Measurements from ENCODE around the gene TLR9.

Gene TLR9

DNA sequence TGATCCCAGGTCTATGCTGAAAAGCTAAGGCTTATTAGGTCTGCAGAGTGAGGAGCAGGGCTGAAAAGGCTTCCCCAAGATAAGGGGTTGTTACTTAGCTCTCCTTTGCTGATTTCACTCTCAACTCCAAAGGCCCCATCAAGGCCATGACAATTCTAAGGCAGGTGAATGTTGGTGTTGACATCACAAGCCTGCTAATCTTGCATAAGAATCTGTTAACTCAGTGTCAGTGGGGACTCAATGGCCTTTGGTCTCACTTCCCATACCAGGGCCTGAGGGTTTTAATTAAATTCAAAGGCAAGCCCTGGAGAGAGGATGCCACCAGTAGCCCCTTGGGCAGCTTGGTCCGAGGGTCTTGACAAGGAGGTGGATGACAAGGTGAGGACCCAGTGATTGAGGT is 36.9 kb downstream of the TLR9 start:
- Histone ChIP-seq H3K4me3 (ENCODE audit: low read depth, low read length) (no peak overlapping the region), H3K27ac (no peak overlapping the region), H3K36me3 (replicated peaks) (no peaks in the 10 kb centered on the region), H3K27me3 (replicated peaks) (no peaks in the 10 kb centered on the region)
- in situ Hi-C loops (cut with HindIII; ENCODE audit: low pct_ligation_motif_present, low sequenced_read_pairs): no loop called here
- no peak for DNase-seq
- TF ChIP-seq, protein P1, sequence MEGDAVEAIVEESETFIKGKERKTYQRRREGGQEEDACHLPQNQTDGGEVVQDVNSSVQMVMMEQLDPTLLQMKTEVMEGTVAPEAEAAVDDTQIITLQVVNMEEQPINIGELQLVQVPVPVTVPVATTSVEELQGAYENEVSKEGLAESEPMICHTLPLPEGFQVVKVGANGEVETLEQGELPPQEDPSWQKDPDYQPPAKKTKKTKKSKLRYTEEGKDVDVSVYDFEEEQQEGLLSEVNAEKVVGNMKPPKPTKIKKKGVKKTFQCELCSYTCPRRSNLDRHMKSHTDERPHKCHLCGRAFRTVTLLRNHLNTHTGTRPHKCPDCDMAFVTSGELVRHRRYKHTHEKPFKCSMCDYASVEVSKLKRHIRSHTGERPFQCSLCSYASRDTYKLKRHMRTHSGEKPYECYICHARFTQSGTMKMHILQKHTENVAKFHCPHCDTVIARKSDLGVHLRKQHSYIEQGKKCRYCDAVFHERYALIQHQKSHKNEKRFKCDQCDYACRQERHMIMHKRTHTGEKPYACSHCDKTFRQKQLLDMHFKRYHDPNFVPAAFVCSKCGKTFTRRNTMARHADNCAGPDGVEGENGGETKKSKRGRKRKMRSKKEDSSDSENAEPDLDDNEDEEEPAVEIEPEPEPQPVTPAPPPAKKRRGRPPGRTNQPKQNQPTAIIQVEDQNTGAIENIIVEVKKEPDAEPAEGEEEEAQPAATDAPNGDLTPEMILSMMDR (IDR thresholded peaks at IDR 0.05; ENCODE audit: low read depth, low read length, missing control alignments): no peak

DNA sequence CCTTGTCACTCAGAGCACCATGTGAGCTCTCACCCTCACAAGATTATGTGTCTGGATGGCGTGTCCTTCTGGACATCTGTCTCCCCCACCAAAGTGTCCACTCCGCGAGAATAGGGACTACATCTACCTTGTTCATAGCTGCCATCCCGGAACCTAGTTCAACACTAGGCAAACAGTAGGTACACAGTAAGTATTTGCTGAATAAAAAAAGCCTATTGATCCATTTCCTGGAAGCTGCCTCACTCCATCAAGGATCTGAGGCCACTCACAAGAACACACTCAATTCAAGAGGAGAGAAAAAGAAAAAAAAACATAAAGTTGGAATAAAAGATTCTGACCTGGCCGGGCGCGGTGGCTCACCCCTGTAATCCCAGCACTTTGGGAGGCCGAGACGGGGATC is 38.7 kb downstream of the TLR9 start:
- H3K27ac ChIP-seq: no peak overlapping the region
- H3K4me3 ChIP-seq (ENCODE audit: low read depth, low read length): no peak overlapping the region
- no peaks in the 10 kb centered on the region for H3K27me3 ChIP-seq (replicated peaks)
- no peaks in the 10 kb centered on the region for H3K36me3 ChIP-seq (replicated peaks)
- TF ChIP-seq, protein P1 (IDR thresholded peaks at IDR 0.05; ENCODE audit: low read depth, low read length, missing control alignments): no peak
- in situ Hi-C loops (cut with HindIII; ENCODE audit: low pct_ligation_motif_present, low sequenced_read_pairs): no loop called here
- no peak for DNase-seq

DNA sequence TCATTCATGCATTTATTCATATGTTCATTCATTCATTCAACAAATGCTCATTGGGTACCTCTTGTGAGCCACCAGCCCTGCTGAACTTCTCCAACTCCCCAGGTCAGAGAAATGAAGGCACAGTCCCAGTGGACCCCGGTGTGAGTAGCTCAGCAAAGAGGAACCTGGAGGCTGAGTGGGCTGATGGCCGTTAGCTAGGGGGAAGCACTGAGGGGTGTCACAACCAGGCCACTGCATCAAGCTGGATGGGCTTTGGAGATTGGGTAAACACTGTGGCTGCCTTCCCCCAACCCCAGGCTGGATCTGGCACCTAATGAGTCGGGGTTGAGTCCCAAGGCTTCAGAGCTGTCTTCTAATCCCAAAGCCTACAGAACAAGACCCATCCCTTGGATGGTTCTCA is 39.6 kb downstream of the TLR9 start:
- TF ChIP-seq, protein P1 (IDR thresholded peaks at IDR 0.05; ENCODE audit: low read depth, low read length, missing control alignments): no peak
- no peaks in the 10 kb centered on the region for H3K27me3 ChIP-seq (replicated peaks)
- DNase-seq: no peak
- H3K36me3 ChIP-seq (replicated peaks): no peaks in the 10 kb centered on the region
- no peak overlapping the region for H3K4me3 ChIP-seq (ENCODE audit: low read depth, low read length)
- in situ Hi-C loops (cut with HindIII; ENCODE audit: low pct_ligation_motif_present, low sequenced_read_pairs): no loop called here
- no peak overlapping the region for H3K27ac ChIP-seq

DNA sequence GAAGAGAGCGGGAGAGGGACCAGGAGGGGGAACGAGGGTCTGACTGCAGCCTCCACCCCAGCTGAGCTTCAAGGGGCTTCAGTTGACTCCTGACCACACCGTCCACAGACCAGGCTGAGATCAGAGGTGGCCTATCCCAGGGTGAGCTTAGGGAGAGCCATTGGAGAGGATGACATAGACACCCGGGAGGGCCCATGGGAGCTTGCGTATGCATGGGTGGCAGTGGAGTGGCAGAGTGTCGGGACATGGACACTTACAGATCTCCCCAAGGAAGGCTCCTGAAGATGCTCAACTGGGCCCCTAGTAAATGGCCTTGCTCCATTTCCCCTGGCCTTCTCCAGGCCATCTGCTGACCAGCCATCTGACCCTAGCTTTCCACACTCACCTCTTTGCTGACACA is 40.1 kb downstream of the TLR9 start:
- DNase-seq: no peak
- H3K4me3 ChIP-seq (ENCODE audit: low read depth, low read length): no peak overlapping the region
- TF ChIP-seq, protein P1 (IDR thresholded peaks at IDR 0.05; ENCODE audit: low read depth, low read length, missing control alignments): no peak
- no peaks in the 10 kb centered on the region for H3K36me3 ChIP-seq (replicated peaks)
- no peaks in the 10 kb centered on the region for H3K27me3 ChIP-seq (replicated peaks)
- no peak overlapping the region for H3K27ac ChIP-seq
- in situ Hi-C loops (cut with HindIII; ENCODE audit: low pct_ligation_motif_present, low sequenced_read_pairs): no loop called here

DNA sequence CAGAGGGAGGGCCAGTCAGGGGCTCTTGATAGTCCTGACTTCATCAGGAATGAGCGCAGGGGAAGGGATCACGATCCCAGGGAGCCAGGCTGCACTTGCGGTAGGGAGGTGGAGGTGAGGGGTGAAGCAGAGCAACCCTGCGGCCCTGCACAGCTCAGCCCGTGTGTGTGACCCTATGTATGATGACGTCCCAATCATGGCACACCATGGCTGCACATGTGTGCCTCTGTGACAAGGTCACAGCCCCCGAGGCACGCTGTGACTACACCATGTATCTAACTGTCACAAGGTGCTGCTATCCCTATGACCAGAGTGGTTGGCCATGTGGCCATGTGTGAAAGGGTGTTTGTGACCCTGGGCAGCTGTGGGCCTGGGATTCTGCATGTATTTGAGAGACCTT is 40.8 kb downstream of the TLR9 start:
- H3K36me3 ChIP-seq (replicated peaks): no peaks in the 10 kb centered on the region
- in situ Hi-C loops (cut with HindIII; ENCODE audit: low pct_ligation_motif_present, low sequenced_read_pairs): no loop called here
- H3K27ac ChIP-seq: no peak overlapping the region
- H3K4me3 ChIP-seq (ENCODE audit: low read depth, low read length): no peak overlapping the region
- TF ChIP-seq, protein P1 (IDR thresholded peaks at IDR 0.05; ENCODE audit: low read depth, low read length, missing control alignments): no peak
- no peak for DNase-seq
- no peaks in the 10 kb centered on the region for H3K27me3 ChIP-seq (replicated peaks)

DNA sequence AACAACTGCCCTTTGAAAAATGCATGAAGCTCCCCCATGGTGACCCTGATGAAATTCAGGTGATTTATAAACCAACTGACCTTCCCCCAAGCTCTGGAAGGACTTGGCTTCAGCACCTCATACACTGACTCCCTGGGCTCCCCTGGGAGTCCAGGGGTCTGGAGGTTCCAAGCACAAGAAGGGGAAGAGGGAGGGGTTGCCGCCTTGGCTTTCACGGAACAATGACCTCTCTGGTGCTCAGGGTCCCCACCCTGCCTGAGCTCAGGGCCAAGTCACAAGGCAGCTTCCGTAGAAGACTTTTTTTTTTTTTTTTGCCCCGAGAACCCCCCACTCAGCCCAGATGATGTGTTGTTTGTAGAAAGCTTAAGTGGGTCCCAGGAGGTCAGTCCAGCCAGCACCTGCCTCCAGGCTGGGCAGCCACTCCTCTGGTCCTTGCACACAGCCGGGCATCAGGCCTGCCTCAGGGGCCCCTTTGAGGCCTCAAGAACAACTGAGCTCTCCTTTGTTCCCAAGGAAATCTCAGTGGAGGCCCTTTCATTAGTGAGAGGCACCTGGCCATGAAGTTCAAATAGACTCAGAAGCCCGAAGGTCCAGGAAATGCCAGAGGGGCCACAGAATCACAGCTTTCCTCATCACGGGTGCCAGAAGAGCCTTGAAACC is 41.5 kb downstream of the TLR9 start:
- TF ChIP-seq, protein P1 (IDR thresholded peaks at IDR 0.05; ENCODE audit: low read depth, low read length, missing control alignments): no peak
- in situ Hi-C loops (cut with HindIII; ENCODE audit: low pct_ligation_motif_present, low sequenced_read_pairs): no loop called here
- Histone ChIP-seq H3K27me3 (replicated peaks) (no peaks in the 10 kb centered on the region), H3K4me3 (ENCODE audit: low read depth, low read length) (no peak overlapping the region), H3K36me3 (replicated peaks) (no peaks in the 10 kb centered on the region), H3K27ac (no peak overlapping the region)
- no peak for DNase-seq

All from brain microvascular endothelial cell (primary cell).